ENCODE measurements around the gene MYCBPAP. TPM values are rescaled to one million over a fixed set of nuclear protein-coding genes. Genes with fewer than 3 reads are reported as not detected.

MYCBPAP gene
- total RNA-seq, 1 donor from 2014 or later = 0.26 TPM

DNA sequence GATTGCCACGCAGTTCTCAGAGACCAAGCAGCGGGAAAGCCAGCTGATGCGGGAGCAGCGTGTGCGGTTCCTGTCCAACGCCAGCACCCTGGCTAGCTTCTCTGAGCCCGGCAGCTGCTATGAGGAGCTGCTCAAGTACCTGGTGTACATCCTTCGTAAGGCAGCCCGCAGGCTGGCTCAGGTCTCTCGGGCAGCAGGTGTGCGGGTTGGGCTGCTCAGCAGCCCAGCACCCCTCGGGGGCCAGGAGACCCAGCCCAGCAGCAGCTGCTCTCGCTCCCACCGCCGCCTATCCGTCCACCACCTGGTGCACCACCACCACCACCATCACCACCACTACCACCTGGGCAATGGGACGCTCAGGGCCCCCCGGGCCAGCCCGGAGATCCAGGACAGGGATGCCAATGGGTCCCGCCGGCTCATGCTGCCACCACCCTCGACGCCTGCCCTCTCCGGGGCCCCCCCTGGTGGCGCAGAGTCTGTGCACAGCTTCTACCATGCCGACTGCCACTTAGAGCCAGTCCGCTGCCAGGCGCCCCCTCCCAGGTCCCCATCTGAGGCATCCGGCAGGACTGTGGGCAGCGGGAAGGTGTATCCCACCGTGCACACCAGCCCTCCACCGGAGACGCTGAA is 67.5 kb downstream of the MYCBPAP start:
- Histone ChIP-seq H3K27me3 (ENCODE audit: control insufficient read depth, insufficient read depth, low read length) (no peaks in the 10 kb centered on the region), H3K4me3 (ENCODE audit: low read depth, low read length) (no peak overlapping the region), H3K36me3 (ENCODE audit: control insufficient read depth, insufficient read depth, low read length) (no peaks in the 10 kb centered on the region)
- DNase-seq (ENCODE audit: low read depth) (no peak), FAIRE-seq (no peak)
- TF ChIP-seq, protein P1, sequence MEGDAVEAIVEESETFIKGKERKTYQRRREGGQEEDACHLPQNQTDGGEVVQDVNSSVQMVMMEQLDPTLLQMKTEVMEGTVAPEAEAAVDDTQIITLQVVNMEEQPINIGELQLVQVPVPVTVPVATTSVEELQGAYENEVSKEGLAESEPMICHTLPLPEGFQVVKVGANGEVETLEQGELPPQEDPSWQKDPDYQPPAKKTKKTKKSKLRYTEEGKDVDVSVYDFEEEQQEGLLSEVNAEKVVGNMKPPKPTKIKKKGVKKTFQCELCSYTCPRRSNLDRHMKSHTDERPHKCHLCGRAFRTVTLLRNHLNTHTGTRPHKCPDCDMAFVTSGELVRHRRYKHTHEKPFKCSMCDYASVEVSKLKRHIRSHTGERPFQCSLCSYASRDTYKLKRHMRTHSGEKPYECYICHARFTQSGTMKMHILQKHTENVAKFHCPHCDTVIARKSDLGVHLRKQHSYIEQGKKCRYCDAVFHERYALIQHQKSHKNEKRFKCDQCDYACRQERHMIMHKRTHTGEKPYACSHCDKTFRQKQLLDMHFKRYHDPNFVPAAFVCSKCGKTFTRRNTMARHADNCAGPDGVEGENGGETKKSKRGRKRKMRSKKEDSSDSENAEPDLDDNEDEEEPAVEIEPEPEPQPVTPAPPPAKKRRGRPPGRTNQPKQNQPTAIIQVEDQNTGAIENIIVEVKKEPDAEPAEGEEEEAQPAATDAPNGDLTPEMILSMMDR (IDR thresholded peaks at IDR 0.05; ENCODE audit: insufficient read depth, low read length, severe bottlenecking) = peak; percentile 7

DNA sequence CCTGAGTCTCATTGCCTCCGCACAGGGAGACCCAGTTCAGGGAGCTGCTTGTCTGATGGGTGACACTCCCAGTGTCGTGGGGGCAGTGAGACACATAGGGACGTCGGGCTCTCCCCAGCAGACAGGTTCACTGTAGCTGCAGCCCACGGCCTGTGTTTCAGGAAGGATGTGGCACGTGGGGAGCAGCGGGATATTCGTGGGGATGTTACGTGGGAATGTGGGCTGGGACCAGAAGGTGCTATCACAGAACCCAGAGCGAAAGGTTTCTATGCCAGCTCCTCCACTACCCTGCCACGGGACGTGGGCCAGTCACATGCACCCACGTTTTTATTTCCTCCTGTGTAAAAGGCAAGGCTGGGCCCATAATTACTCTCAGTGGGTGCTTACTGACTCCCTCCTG is 68.6 kb downstream of the MYCBPAP start:
- no peak for DNase-seq (ENCODE audit: low read depth)
- no peaks in the 10 kb centered on the region for H3K36me3 ChIP-seq (ENCODE audit: control insufficient read depth, insufficient read depth, low read length)
- no peak overlapping the region for H3K4me3 ChIP-seq (ENCODE audit: low read depth, low read length)
- peak; percentile 89 for FAIRE-seq
- no peaks in the 10 kb centered on the region for H3K27me3 ChIP-seq (ENCODE audit: control insufficient read depth, insufficient read depth, low read length)
- TF ChIP-seq, protein P1 (IDR thresholded peaks at IDR 0.05; ENCODE audit: insufficient read depth, low read length, severe bottlenecking) = no peak

GRCh38 chr17:50577451-50577954 is 69.3 kb downstream of the MYCBPAP start:
- H3K27me3 ChIP-seq (ENCODE audit: control insufficient read depth, insufficient read depth, low read length) = no peaks in the 10 kb centered on the region
- TF ChIP-seq, protein P1 (IDR thresholded peaks at IDR 0.05; ENCODE audit: insufficient read depth, low read length, severe bottlenecking) = no peak
- no peaks in the 10 kb centered on the region for H3K36me3 ChIP-seq (ENCODE audit: control insufficient read depth, insufficient read depth, low read length)
- FAIRE-seq = peak; percentile 95
- no peak for DNase-seq (ENCODE audit: low read depth)
- no peak overlapping the region for H3K4me3 ChIP-seq (ENCODE audit: low read depth, low read length)

DNA sequence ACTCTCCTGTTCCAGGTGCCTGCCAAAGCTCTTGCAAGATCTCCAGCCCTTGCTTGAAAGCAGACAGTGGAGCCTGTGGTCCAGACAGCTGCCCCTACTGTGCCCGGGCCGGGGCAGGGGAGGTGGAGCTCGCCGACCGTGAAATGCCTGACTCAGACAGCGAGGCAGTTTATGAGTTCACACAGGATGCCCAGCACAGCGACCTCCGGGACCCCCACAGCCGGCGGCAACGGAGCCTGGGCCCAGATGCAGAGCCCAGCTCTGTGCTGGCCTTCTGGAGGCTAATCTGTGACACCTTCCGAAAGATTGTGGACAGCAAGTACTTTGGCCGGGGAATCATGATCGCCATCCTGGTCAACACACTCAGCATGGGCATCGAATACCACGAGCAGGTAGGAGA is 69.9 kb downstream of the MYCBPAP start:
- Histone ChIP-seq H3K4me3 (ENCODE audit: low read depth, low read length) (no peak overlapping the region), H3K36me3 (ENCODE audit: control insufficient read depth, insufficient read depth, low read length) (no peaks in the 10 kb centered on the region), H3K27me3 (ENCODE audit: control insufficient read depth, insufficient read depth, low read length) (no peaks in the 10 kb centered on the region)
- TF ChIP-seq, protein P1 (IDR thresholded peaks at IDR 0.05; ENCODE audit: insufficient read depth, low read length, severe bottlenecking) = no peak
- DNase-seq (ENCODE audit: low read depth) (no peak), FAIRE-seq (no peak)

GRCh38 chr17:50579399-50579798 is 71.2 kb downstream of the MYCBPAP start:
- H3K27me3 ChIP-seq (ENCODE audit: control insufficient read depth, insufficient read depth, low read length) = no peaks in the 10 kb centered on the region
- FAIRE-seq = no peak

More at GRCh38 chr17:50579399-50579798, 71.2 kb downstream of the MYCBPAP start:
- no peaks in the 10 kb centered on the region for H3K36me3 ChIP-seq (ENCODE audit: control insufficient read depth, insufficient read depth, low read length)
- TF ChIP-seq, protein P1 (IDR thresholded peaks at IDR 0.05; ENCODE audit: insufficient read depth, low read length, severe bottlenecking) = no peak
- no peak for DNase-seq (ENCODE audit: low read depth)
- H3K4me3 ChIP-seq (ENCODE audit: low read depth, low read length) = no peak overlapping the region
